Left cardiac atrium (tissue), 4 donors: ENCODE data around the gene GET3. TPM values are rescaled to one million over a fixed set of nuclear protein-coding genes. Genes with fewer than 3 reads are reported as not detected.
"Not testable (repeated sequence)": the region's sequence is repeated elsewhere in the genome, so short reads cannot be mapped to it uniquely, and the experiment has no call there.

Experiments used
- ATAC-seq, 2 donors: fragments of 200-7000 bp; cut with Tn5 transposase; one replicate each; pipeline ENCODE4 v1.9.1; 2020; ENCODE audit warnings: mild to moderate bottlenecking in 2 of 2, moderate library complexity in 2 of 2
- DNase-seq: peaks from one replicate; pipeline ENCODE4 v3.0.0-alpha.2; 2020
- intact Hi-C, 2 donors: fragments of 100-400 bp; cut with DNase I; formaldehyde crosslinking; loops; one replicate each; pipeline versions ENCODE4 v1.14.1 to v1.15.1; 2022 to 2023
- total RNA-seq, 2 donors: library from RNA; stranded (reverse); fragmentation: NEBNext Ultra II Directional; extraction: Animal tissue kit (Norgen Biotek cat#: 25700); gene quantifications; one replicate each; pipeline ENCODE4 v1.2.1, GENCODE V29; 2021
- donor health status: DM: no; HTN: yes; CAD: no.
- donor health status: DM: no; HTN: yes; CAD: no; lungs with severe emphysema.
- donor health status: DM: yes; HTN: yes; CAD: no.
- donor health status: Dilated cardiomyopathy.

Gene GET3
- total RNA-seq, 2 donors from 2014 or later = 51.2 to 52.5 TPM

- ATAC-seq, DNase-seq, intact Hi-C loops: not testable (repeated sequence)
Measured at GRCh38 chr19:12712077-12712476, 25.2 kb upstream of the GET3 start.

GRCh38 chr19:12713304-12713703 lies 24.0 kb upstream of the GET3 start:
- intact Hi-C loops, DNase-seq, ATAC-seq: not testable (repeated sequence)

GRCh38 chr19:12715102-12715501 lies 22.2 kb upstream of the GET3 start:
- DNase-seq (no peak), ATAC-seq (no peak)
- intact Hi-C loops = no loop called here

- ATAC-seq (no peak), DNase-seq (no peak)
- intact Hi-C loops = no loop called here
Measured at GRCh38 chr19:12715929-12716328, 21.4 kb upstream of the GET3 start.

GRCh38 chr19:12720296-12720695 lies 17.0 kb upstream of the GET3 start:
- ATAC-seq (no peak), DNase-seq (no peak)
- intact Hi-C loops = no loop called here

- peak; percentile 12 to 27 for ATAC-seq
- intact Hi-C loops = no loop called here
- peak; percentile 50 for DNase-seq
Measured at GRCh38 chr19:12720851-12721655, 16.2 kb upstream of the GET3 start.

- ATAC-seq (peak; percentile 66 to 69), DNase-seq (peak; percentile 83)
- intact Hi-C loops = no loop called here
Measured at GRCh38 chr19:12721656-12722565, 15.4 kb upstream of the GET3 start.

- DNase-seq (peak; percentile 99), ATAC-seq (peak; percentile 92 to 94)
- intact Hi-C loops = no loop called here
Measured at GRCh38 chr19:12722566-12723380, 14.5 kb upstream of the GET3 start.

- intact Hi-C loops = no loop called here
- no peak for DNase-seq
- no peak for ATAC-seq
Measured at GRCh38 chr19:12723381-12723640, 14.0 kb upstream of the GET3 start.

- intact Hi-C loops = no loop called here
- DNase-seq = peak; percentile 68
- ATAC-seq = peak; percentile 21 to 61
Measured at GRCh38 chr19:12723641-12724426, 13.5 kb upstream of the GET3 start, which contains the start of gene TNPO2. TSS of gene TNPO2 (minus strand) at chr19:12723932. CDS start at chr19:12720977, 2,955 bp downstream.

GRCh38 chr19:12725612-12726011 lies 11.7 kb upstream of the GET3 start:
- DNase-seq, intact Hi-C loops, ATAC-seq: not testable (repeated sequence)

- ATAC-seq = no peak
- DNase-seq = no peak
- intact Hi-C loops = no loop called here
Measured at GRCh38 chr19:12726988-12727316, 10.3 kb upstream of the GET3 start.

GRCh38 chr19:12727745-12728433 lies 9.4 kb upstream of the GET3 start:
- DNase-seq (no peak), ATAC-seq (no peak)
- intact Hi-C loops = no loop called here

- ATAC-seq (no peak), DNase-seq (no peak)
- intact Hi-C loops = no loop called here
Measured at GRCh38 chr19:12730064-12730463, 7.2 kb upstream of the GET3 start.

GRCh38 chr19:12731337-12731736 lies 6.0 kb upstream of the GET3 start:
- no peak for ATAC-seq
- intact Hi-C loops = no loop called here
- DNase-seq = no peak

- DNase-seq (no peak), ATAC-seq (no peak)
- intact Hi-C loops = no loop called here
Measured at GRCh38 chr19:12733369-12734214, 3.7 kb upstream of the GET3 start.

GRCh38 chr19:12737835-12738351 lies 596 bp downstream of the GET3 start:
- intact Hi-C loops = no loop called here
- DNase-seq = no peak
- no peak for ATAC-seq
